Activated naive CD4-positive, alpha-beta T cell treated with anti-CD3 and anti-CD28 coated beads, Interleukin-2, amount 50 U/mL, for 72 hours (primary cell): ENCODE results near the gene SLCO2A1. TPM values are rescaled to one million over a fixed set of nuclear protein-coding genes. Genes with fewer than 3 reads are reported as not detected.

ENCODE experiments used
- ATAC-seq, 2 donors: fragments of 150-1000 bp; cut with Tn5 transposase; 2 replicates each; pipeline ENCODE4 v1.10.0; 2021; ENCODE audit warnings: mild to moderate bottlenecking in 2 of 2, moderate library complexity in 2 of 2
- DNase-seq, 2 donors: peaks; one replicate each; pipeline ENCODE4 v3.0.0; 2021 to 2022; ENCODE audit warnings: low spot score in 2 of 2
- H3K27ac Mint-ChIP-seq, 2 donors: one replicate each; pipeline ENCODE4 v1.8.0; 2022; ENCODE audit warnings: mild to moderate bottlenecking in 2 of 2, mixed read lengths in 2 of 2
- H3K36me3 Mint-ChIP-seq, 2 donors: one replicate each; pipeline ENCODE4 v1.8.0; 2022; ENCODE audit warnings: mixed read lengths in 2 of 2
- H3K9me3 Mint-ChIP-seq, 2 donors: one replicate each; pipeline ENCODE4 v1.8.0; 2022; ENCODE audit warnings: mixed read lengths in 2 of 2
- total RNA-seq, 2 donors: library from RNA; stranded (reverse); gene quantifications; one replicate each; pipeline ENCODE4 v1.2.3, GENCODE V29; 2022

SLCO2A1 gene
- total RNA-seq, 2 donors from 2014 or later: not detected

- ATAC-seq (no peak), DNase-seq (no peak)
- Mint-ChIP-seq H3K27ac (no peak overlapping the region), H3K36me3 (no peaks in the 10 kb centered on the region), H3K9me3 (no peaks in the 10 kb centered on the region)
Measured at GRCh38 chr3:133884887-133885711, 144.6 kb downstream of the SLCO2A1 start.

- DNase-seq (no peak), ATAC-seq (no peak)
- Mint-ChIP-seq H3K9me3 (no peaks in the 10 kb centered on the region), H3K27ac (peak overlapping the region in 1 of 2 donors; percentile 48), H3K36me3 (no peaks in the 10 kb centered on the region)
Measured at GRCh38 chr3:133884054-133884886, 145.5 kb downstream of the SLCO2A1 start.

GRCh38 chr3:133883641-133884040, 146.1 kb downstream of the SLCO2A1 start:
- DNase-seq: no peak
- H3K36me3 Mint-ChIP-seq: no peaks in the 10 kb centered on the region
- peak overlapping the region in 1 of 2 donors; percentile 48 for H3K27ac Mint-ChIP-seq
- ATAC-seq: no peak
- no peaks in the 10 kb centered on the region for H3K9me3 Mint-ChIP-seq

GRCh38 chr3:133882986-133883586, 146.6 kb downstream of the SLCO2A1 start:
- Mint-ChIP-seq H3K9me3 (peaks cover 0 to 4% of the 10 kb centered on the region in 2 donors), H3K27ac (no peak overlapping the region), H3K36me3 (no peaks in the 10 kb centered on the region)
- ATAC-seq (no peak), DNase-seq (no peak)

- ATAC-seq (peak; percentile 54 to 80), DNase-seq (no peak)
- no peaks in the 10 kb centered on the region for H3K36me3 Mint-ChIP-seq
- H3K27ac Mint-ChIP-seq: no peak overlapping the region
- peaks cover 2 to 10% of the 10 kb centered on the region in 2 donors for H3K9me3 Mint-ChIP-seq
Measured at GRCh38 chr3:133881939-133882825, 147.5 kb downstream of the SLCO2A1 start.

GRCh38 chr3:133881492-133881891, 148.2 kb downstream of the SLCO2A1 start:
- DNase-seq: no peak
- ATAC-seq: no peak
- H3K27ac Mint-ChIP-seq: no peak overlapping the region
- peaks cover 6 to 11% of the 10 kb centered on the region in 2 donors for H3K9me3 Mint-ChIP-seq
- no peaks in the 10 kb centered on the region for H3K36me3 Mint-ChIP-seq

- Mint-ChIP-seq H3K27ac (no peak overlapping the region), H3K9me3 (peaks cover 6 to 11% of the 10 kb centered on the region in 2 donors), H3K36me3 (no peaks in the 10 kb centered on the region)
- ATAC-seq (no peak), DNase-seq (no peak)
Measured at GRCh38 chr3:133880886-133881455, 148.8 kb downstream of the SLCO2A1 start.

GRCh38 chr3:133880287-133880686, 149.4 kb downstream of the SLCO2A1 start:
- Mint-ChIP-seq H3K27ac (no peak overlapping the region), H3K9me3 (peaks cover 6 to 11% of the 10 kb centered on the region in 2 donors), H3K36me3 (no peaks in the 10 kb centered on the region)
- DNase-seq (no peak), ATAC-seq (peak; percentile 46 to 81)

GRCh38 chr3:133878518-133878917, 151.2 kb downstream of the SLCO2A1 start:
- no peaks in the 10 kb centered on the region for H3K36me3 Mint-ChIP-seq
- no peak overlapping the region for H3K27ac Mint-ChIP-seq
- ATAC-seq (no peak), DNase-seq (no peak)
- H3K9me3 Mint-ChIP-seq: peaks cover 6 to 11% of the 10 kb centered on the region in 2 donors

Other genes with a start within 250 kb of the SLCO2A1 start
- gene SRPRB, start 224.1 kb downstream of the SLCO2A1 start, total RNA-seq: 10 to 100 TPM; 30.6 to 50.1 TPM
- 1 to 10 TPM in 1 of 2 donors, under 1 TPM in 1; 0.16 to 2.2 TPM for gene RAB6B, start 134.0 kb downstream of the SLCO2A1 start, total RNA-seq
- gene RYK, start 220.9 kb upstream of the SLCO2A1 start, total RNA-seq: 10 to 100 TPM; 16.4 to 50.1 TPM